GM04503 (cell line): ENCODE results near the gene STK26.
"Not testable (repeated sequence)": the region's sequence is repeated elsewhere in the genome, so short reads cannot be mapped to it uniquely, and the experiment has no call there.

Experiments used
- DNase-seq: peaks from one replicate; pipeline ENCODE4 v3.0.0-alpha.2; 2012; ENCODE audit warnings: low read depth

Gene STK26

GRCh38 chrX:132094164-132094563, 71.1 kb downstream of the STK26 start:
- peak; percentile 12 for DNase-seq

DNA sequence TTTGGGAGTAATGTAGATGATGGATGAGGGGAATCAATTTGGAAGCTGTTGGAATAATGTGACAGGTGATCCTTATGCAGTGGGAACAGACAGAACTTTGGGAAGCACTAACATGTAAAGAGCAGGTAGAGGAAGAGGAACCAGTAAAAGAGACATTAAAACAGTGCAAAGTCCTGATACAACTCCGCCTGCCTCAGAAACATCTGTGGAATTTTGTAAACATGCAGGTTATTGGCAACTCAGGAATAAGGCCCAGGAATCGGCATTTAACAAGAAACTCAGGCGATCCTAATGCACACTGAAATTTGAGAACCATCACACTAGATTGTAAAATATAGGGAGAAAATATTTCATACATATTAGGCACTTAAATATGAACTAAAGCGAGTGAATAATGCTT, 75.6 kb downstream of the STK26 start:
- DNase-seq = not testable (repeated sequence)

GRCh38 chrX:132101206-132101605, 78.1 kb downstream of the STK26 start:
- DNase-seq = no peak

DNA sequence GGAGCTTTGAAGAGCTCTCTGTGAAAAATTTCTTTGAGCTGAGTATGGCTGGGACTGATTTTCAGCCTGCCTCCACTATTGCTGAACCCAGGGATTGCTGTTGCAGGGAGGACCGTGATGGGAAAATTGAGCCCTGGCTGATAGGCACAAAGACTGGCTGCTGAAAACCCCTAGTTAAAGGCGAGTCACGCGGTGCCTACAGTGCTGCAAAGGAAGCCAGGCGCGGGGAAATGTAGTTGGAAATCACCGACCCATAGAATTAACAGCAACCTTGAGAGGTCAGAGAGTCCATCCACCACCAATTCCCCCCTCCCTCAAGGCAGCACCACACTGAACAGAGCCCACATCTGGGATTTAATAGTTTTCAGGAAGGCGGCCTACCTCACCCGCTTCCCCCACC, 78.7 kb downstream of the STK26 start:
- DNase-seq = no peak

- DNase-seq = no peak
Measured at GRCh38 chrX:132107291-132107690, 84.2 kb downstream of the STK26 start.

DNA sequence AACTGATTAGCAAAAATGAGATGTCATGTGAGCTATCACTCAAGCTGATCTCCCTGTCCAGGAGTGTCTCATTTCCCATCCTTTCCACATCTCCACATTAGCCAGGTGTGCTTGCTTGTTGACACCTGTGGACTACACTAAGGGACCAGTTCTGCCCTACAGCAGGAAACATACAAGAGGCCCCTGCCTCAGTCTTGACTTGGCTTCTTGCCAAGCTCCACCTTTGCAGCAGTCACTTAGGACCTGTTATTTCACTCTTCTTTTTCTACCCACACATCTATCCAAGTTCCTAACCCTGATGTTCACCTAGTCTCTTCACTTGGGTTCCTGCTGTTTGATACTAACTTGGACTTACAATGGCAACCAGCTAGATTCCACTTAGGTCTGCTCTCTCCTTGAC, 91.5 kb downstream of the STK26 start:
- no peak for DNase-seq

DNA sequence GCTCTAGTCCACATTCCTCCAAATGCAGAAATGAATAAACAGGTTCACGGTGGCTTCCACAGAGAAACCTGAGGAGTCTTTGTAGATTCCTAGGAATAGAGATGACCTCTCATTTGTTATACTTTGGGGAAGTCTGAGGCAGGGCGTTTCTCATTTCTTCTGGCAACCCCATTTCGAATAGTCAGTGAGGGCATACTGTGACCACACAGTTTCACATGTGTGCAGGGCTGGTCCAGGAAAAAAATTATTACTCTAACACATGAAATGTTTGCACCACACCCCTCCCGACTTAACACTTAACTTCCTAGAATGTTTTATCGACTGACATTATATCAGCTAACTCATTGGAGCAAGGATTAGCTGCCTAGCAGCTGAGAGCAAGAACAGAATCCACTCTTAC, 92.7 kb downstream of the STK26 start:
- no peak for DNase-seq

GRCh38 chrX:132118358-132118757, 95.3 kb downstream of the STK26 start:
- no peak for DNase-seq

- no peak for DNase-seq
Measured at GRCh38 chrX:132119283-132119682, 96.2 kb downstream of the STK26 start.

DNA sequence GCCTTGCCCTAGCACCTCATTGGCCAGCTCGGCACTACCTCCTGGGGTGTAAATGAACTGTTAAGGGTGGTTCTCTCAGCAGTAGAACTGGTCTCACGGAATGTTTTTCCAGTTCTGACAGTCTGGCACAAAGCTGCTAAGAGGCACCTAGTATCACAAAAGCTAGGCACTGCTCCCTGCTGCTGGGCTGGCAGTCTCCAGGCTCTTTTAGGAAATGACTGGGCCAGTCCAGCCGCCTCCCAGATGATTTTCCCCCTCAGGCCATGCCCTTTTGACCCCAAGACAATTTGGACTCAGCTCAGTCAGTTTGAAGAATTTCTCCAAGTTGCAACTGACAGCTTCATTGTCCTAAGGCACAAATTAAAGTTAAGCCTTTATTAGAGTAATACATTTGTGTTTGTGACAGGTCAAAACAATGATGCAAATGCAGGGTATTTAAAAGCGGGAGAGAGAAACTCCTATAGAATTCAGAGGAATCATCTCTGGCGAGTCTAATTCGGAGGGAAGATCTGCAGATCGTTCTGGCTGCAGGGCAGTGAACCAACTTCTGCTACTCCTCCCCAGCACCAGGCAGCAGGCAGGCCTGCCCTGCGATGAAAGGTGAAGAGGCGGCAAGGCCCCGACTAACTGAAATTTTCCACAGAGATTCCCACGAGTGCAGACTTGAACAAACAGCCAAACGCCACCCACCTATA, 96.9 kb downstream of the STK26 start:
- no peak for DNase-seq

DNA sequence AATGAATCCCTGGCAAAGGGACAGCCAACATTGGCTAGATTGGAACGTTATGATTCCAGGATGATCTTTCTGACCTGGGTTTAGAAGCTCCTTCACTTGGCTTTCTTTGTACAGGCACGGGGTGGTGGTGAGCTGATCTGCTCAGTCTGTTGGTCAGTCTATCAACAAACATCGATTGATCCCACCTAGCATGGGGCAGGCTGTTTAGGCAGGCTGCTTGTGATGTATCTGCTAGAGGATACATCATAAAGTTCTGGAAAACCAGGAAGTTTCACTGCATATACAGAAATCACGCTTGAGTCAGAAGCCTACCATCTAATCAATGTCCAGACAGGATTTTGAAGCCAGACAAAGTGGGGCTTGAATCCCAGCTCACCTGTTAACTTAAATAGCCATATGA, 97.8 kb downstream of the STK26 start:
- DNase-seq = no peak
